T-helper 2 cell treated with Interferon-gamma antibody and Interleukin-4, amounts not matched to agents 5 μg/mL and 100 μg/mL, for 36 hours (primary cell): ENCODE measurements around the gene SKIC8.

Experiments
- DNase-seq: peaks from one replicate; pipeline ENCODE4 v3.0.0; 2021; ENCODE audit warnings: low spot score
- H3K27ac Mint-ChIP-seq: one replicate; pipeline ENCODE4 v1.8.0; 2021; ENCODE audit warnings: mild to moderate bottlenecking, mixed read lengths
- H3K27me3 Mint-ChIP-seq: one replicate; pipeline ENCODE4 v1.8.0; 2021; ENCODE audit warnings: low read depth, mixed read lengths
- H3K36me3 Mint-ChIP-seq: one replicate; pipeline ENCODE4 v1.8.0; 2021; ENCODE audit warnings: low read depth, mixed read lengths
- H3K4me1 Mint-ChIP-seq: one replicate; pipeline ENCODE4 v1.8.0; 2021; ENCODE audit warnings: low read depth, mixed read lengths
- H3K4me3 Mint-ChIP-seq: one replicate; pipeline ENCODE4 v1.8.0; 2022; ENCODE audit warnings: mild to moderate bottlenecking, moderate library complexity, mixed read lengths
- H3K9me3 Mint-ChIP-seq: one replicate; pipeline ENCODE4 v1.8.0; 2021; ENCODE audit warnings: mixed read lengths

The SKIC8 gene

GRCh38 chr15:78243491-78243941 is 55.9 kb downstream of the SKIC8 start:
- no peaks in the 10 kb centered on the region for H3K9me3 Mint-ChIP-seq
- H3K36me3 Mint-ChIP-seq: no peaks in the 10 kb centered on the region
- no peak overlapping the region for H3K4me3 Mint-ChIP-seq

GRCh38 chr15:78243058-78243457 is 56.4 kb downstream of the SKIC8 start:
- Mint-ChIP-seq H3K27ac (no peak overlapping the region), H3K4me3 (no peak overlapping the region)

More at GRCh38 chr15:78243491-78243941, 55.9 kb downstream of the SKIC8 start:
- H3K27me3 Mint-ChIP-seq: no peaks in the 10 kb centered on the region
- no peak overlapping the region for H3K27ac Mint-ChIP-seq
- peaks cover 2% of the 10 kb centered on the region for H3K4me1 Mint-ChIP-seq
- DNase-seq: no peak

GRCh38 chr15:78242128-78242527 is 57.3 kb downstream of the SKIC8 start:
- peaks cover 2% of the 10 kb centered on the region for H3K4me1 Mint-ChIP-seq
- H3K4me3 Mint-ChIP-seq: no peak overlapping the region
- H3K36me3 Mint-ChIP-seq: no peaks in the 10 kb centered on the region
- no peak overlapping the region for H3K27ac Mint-ChIP-seq
- H3K9me3 Mint-ChIP-seq: no peaks in the 10 kb centered on the region
- H3K27me3 Mint-ChIP-seq: peaks cover 3% of the 10 kb centered on the region
- DNase-seq: no peak

More at GRCh38 chr15:78243058-78243457, 56.4 kb downstream of the SKIC8 start:
- Mint-ChIP-seq H3K36me3 (no peaks in the 10 kb centered on the region), H3K9me3 (no peaks in the 10 kb centered on the region), H3K27me3 (no peaks in the 10 kb centered on the region), H3K4me1 (peaks cover 2% of the 10 kb centered on the region)
- no peak for DNase-seq

- Mint-ChIP-seq H3K9me3 (no peaks in the 10 kb centered on the region), H3K4me1 (peaks cover 2% of the 10 kb centered on the region), H3K27ac (no peak overlapping the region), H3K36me3 (no peaks in the 10 kb centered on the region), H3K4me3 (no peak overlapping the region), H3K27me3 (peaks cover 6% of the 10 kb centered on the region)
- peak; percentile 69 for DNase-seq
These were observed 58.4 kb downstream of the SKIC8 start for GRCh38 chr15:78241017-78241416.

- no peaks in the 10 kb centered on the region for H3K9me3 Mint-ChIP-seq
- peaks cover 4% of the 10 kb centered on the region for H3K4me1 Mint-ChIP-seq
- H3K4me3 Mint-ChIP-seq: no peak overlapping the region
- H3K27ac Mint-ChIP-seq: no peak overlapping the region
- peaks cover 6% of the 10 kb centered on the region for H3K27me3 Mint-ChIP-seq
- H3K36me3 Mint-ChIP-seq: no peaks in the 10 kb centered on the region
- no peak for DNase-seq
These were observed 59.6 kb downstream of the SKIC8 start for GRCh38 chr15:78239811-78240210.

- H3K36me3 Mint-ChIP-seq: no peaks in the 10 kb centered on the region
- no peak overlapping the region for H3K27ac Mint-ChIP-seq
- no peaks in the 10 kb centered on the region for H3K9me3 Mint-ChIP-seq
- peaks cover 12% of the 10 kb centered on the region for H3K4me1 Mint-ChIP-seq
- DNase-seq: no peak
- peaks cover 6% of the 10 kb centered on the region for H3K27me3 Mint-ChIP-seq
- H3K4me3 Mint-ChIP-seq: no peak overlapping the region
These were observed 62.3 kb downstream of the SKIC8 start for GRCh38 chr15:78237146-78237545.

DNA sequence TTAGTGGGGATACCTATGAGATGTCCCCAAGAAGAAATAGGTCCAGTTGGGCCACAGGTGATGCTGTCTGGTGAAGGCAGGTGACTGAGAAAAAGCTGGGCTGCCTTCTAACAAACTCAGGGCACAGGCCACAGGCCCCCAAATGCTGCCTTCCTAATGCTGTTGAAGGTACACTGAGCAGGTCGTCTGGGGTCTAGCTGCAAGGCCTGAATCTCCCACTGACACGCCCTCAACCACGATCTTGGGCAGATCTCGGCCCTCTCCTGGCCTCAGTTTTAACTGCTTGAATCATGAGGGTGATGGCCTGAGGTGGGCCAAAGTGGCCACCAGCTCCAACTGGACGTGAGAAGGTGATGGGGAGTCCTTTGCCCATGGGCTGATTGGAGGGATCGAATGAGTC is 62.9 kb downstream of the SKIC8 start:
- H3K4me3 Mint-ChIP-seq: no peak overlapping the region
- DNase-seq: no peak
- H3K9me3 Mint-ChIP-seq: no peaks in the 10 kb centered on the region
- no peaks in the 10 kb centered on the region for H3K36me3 Mint-ChIP-seq
- H3K27ac Mint-ChIP-seq: no peak overlapping the region
- peaks cover 12% of the 10 kb centered on the region for H3K4me1 Mint-ChIP-seq
- H3K27me3 Mint-ChIP-seq: peaks cover 6% of the 10 kb centered on the region

- Mint-ChIP-seq H3K4me1 (peaks cover 10% of the 10 kb centered on the region), H3K27ac (no peak within 1 kb of the TSS), H3K27me3 (peaks cover 9% of the 10 kb centered on the region), H3K36me3 (no peaks in the 10 kb centered on the region), H3K4me3 (peak within 1 kb of the TSS; percentile 36), H3K9me3 (no peaks in the 10 kb centered on the region)
- DNase-seq: no peak
These were observed 64.8 kb downstream of the SKIC8 start, which contains the start of gene ACSBG1 for GRCh38 chr15:78234515-78235040. Gene ACSBG1, minus strand, starts transcription at chr15:78234565. Its CDS starts 64 bp downstream, at chr15:78234501.

DNA sequence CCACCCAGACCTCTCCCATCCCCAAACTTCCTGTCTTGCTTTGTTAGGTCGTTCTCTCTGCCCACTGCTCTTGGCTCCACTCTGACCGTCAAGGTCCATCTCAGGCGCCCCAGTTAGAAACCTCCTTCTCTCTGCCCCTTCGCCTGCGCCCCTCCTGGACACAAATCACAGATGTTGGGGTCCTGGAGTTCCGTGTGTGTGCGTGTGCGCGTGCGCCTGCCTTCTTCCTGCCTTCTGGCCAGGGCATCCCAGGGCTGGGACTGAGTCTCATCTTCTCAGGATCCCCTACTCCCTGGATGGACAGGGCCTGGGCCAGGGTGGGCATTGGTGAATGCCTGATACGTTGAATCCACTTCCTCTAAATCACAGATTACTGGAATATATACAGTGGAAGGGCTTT is 65.9 kb downstream of the SKIC8 start:
- Mint-ChIP-seq H3K4me3 (no peak overlapping the region), H3K36me3 (no peaks in the 10 kb centered on the region), H3K4me1 (peaks cover 10% of the 10 kb centered on the region), H3K9me3 (no peaks in the 10 kb centered on the region), H3K27ac (no peak overlapping the region), H3K27me3 (peaks cover 9% of the 10 kb centered on the region)
- no peak for DNase-seq
